H9 (cell line): Measurements from ENCODE around the gene TCERG1L. TPM values are rescaled to one million over a fixed set of nuclear protein-coding genes. Genes with fewer than 3 reads are reported as not detected.

ENCODE experiments used
- DNase-seq: peaks from one replicate; pipeline ENCODE4 v3.0.0-alpha.2; 2017
- H2AFZ ChIP-seq: one replicate; pipeline ENCODE4 v1.6.1; 2013; ENCODE audit warnings: mild to moderate bottlenecking, low read length, control low read depth, moderate library complexity
- H2AK5ac ChIP-seq: 2 replicates; pipeline ENCODE4 v1.6.1; 2013; ENCODE audit warnings: low read length, control low read depth, mixed read lengths; ENCODE audit not compliant: insufficient read length
- H2BK120ac ChIP-seq: one replicate; pipeline ENCODE4 v1.6.1; 2013; ENCODE audit warnings: low read depth, mild to moderate bottlenecking, low read length, control low read depth, inconsistent platforms; ENCODE audit not compliant: poor library complexity, severe bottlenecking
- H2BK12ac ChIP-seq: 2 replicates; pipeline ENCODE4 v1.6.1; 2013; ENCODE audit warnings: low read length, control low read depth, mixed read lengths, low read depth; ENCODE audit not compliant: insufficient read length
- H2BK15ac ChIP-seq: 2 replicates; pipeline ENCODE4 v1.6.1; 2013; ENCODE audit warnings: low read depth, low read length, control low read depth
- H2BK20ac ChIP-seq: one replicate; pipeline ENCODE4 v1.6.1; 2013; ENCODE audit warnings: low read depth, mild to moderate bottlenecking, low read length, control low read depth, inconsistent platforms; ENCODE audit not compliant: poor library complexity, severe bottlenecking
- H2BK5ac ChIP-seq: 2 replicates; pipeline ENCODE4 v1.6.1; 2013; ENCODE audit warnings: low read length, control low read depth, mixed read lengths; ENCODE audit not compliant: insufficient read length
- H3K14ac ChIP-seq: 2 replicates; pipeline ENCODE4 v1.6.1; 2013; ENCODE audit warnings: low read length, control low read depth; ENCODE audit not compliant: insufficient read depth
- H3K18ac ChIP-seq: 2 replicates; pipeline ENCODE4 v1.6.1; 2013; ENCODE audit warnings: low read depth, mild to moderate bottlenecking, mixed read lengths, low read length, control low read depth; ENCODE audit not compliant: insufficient read length
- H3K23ac ChIP-seq: 2 replicates; pipeline ENCODE4 v1.6.1; 2013; ENCODE audit warnings: low read length, control low read depth, mixed read lengths, low read depth; ENCODE audit not compliant: insufficient read length
- H3K23me2 ChIP-seq: 2 replicates; pipeline ENCODE4 v1.6.1; 2013; ENCODE audit warnings: low read depth, mild to moderate bottlenecking, mixed read lengths, low read length, control low read depth; ENCODE audit not compliant: insufficient read length, poor library complexity, severe bottlenecking
- H3K27ac ChIP-seq: 2 replicates; pipeline ENCODE4 v1.5.1; 2013; ENCODE audit warnings: low read length, control low read depth, mixed read lengths, low read depth; ENCODE audit not compliant: insufficient read length
- H3K27me3 ChIP-seq: 2 replicates; pipeline ENCODE4 v1.6.1; 2013; ENCODE audit warnings: low read length, control low read depth, inconsistent platforms; ENCODE audit not compliant: insufficient read depth
- H3K4ac ChIP-seq: 2 replicates; pipeline ENCODE4 v1.6.1; 2013; ENCODE audit warnings: low read depth, mild to moderate bottlenecking, control low read depth, inconsistent platforms, low read length, moderate library complexity
- H3K4me1 ChIP-seq: 2 replicates; pipeline ENCODE4 v1.6.1; 2013; ENCODE audit warnings: low read length, control low read depth, inconsistent platforms; ENCODE audit not compliant: insufficient read depth
- H3K4me2 ChIP-seq: 2 replicates; pipeline ENCODE4 v1.6.1; 2013; ENCODE audit warnings: low read length, control low read depth, mixed read lengths; ENCODE audit not compliant: insufficient read length, insufficient read depth
- H3K56ac ChIP-seq: 2 replicates; pipeline ENCODE4 v1.6.1; 2013; ENCODE audit warnings: low read depth, mild to moderate bottlenecking, mixed read lengths, low read length, control low read depth; ENCODE audit not compliant: insufficient read length
- H3K79me1 ChIP-seq: 2 replicates; pipeline ENCODE4 v1.6.1; 2013; ENCODE audit warnings: low read depth, mild to moderate bottlenecking, moderate library complexity, low read length, control low read depth, inconsistent platforms; ENCODE audit not compliant: insufficient read depth, poor library complexity, severe bottlenecking
- H3K79me2 ChIP-seq: 2 replicates; pipeline ENCODE4 v1.6.1; 2013; ENCODE audit warnings: low read length, control low read depth, inconsistent platforms; ENCODE audit not compliant: insufficient read depth
- H3K9ac ChIP-seq: 2 replicates; pipeline ENCODE4 v1.6.1; 2013; ENCODE audit warnings: low read length, control low read depth, mixed read lengths; ENCODE audit not compliant: insufficient read length; ENCODE audit errors: extremely low read depth
- H3K9me3 ChIP-seq: one replicate; pipeline ENCODE4 v1.6.1; 2013; ENCODE audit warnings: low read depth, low read length, inconsistent platforms; ENCODE audit not compliant: control insufficient read depth
- H3T11ph ChIP-seq: one replicate; pipeline ENCODE4 v1.6.1; 2013; ENCODE audit warnings: mild to moderate bottlenecking, low read length, control low read depth, inconsistent platforms
- H4K20me1 ChIP-seq: one replicate; pipeline ENCODE4 v1.6.1; 2013; ENCODE audit not compliant: control insufficient read depth, insufficient read length, insufficient read depth
- H4K5ac ChIP-seq: 2 replicates; pipeline ENCODE4 v1.6.1; 2013; ENCODE audit warnings: low read depth, mild to moderate bottlenecking, mixed read lengths, low read length, control low read depth; ENCODE audit not compliant: insufficient read length
- H4K8ac ChIP-seq: replicated peaks from 2 replicates; pipeline ENCODE4 v1.6.1; 2013; ENCODE audit warnings: low read length, control low read depth, mixed read lengths, low read depth; ENCODE audit not compliant: insufficient read length
- H4K91ac ChIP-seq: 2 replicates; pipeline ENCODE4 v1.6.1; 2013; ENCODE audit warnings: low read depth, mild to moderate bottlenecking, moderate library complexity, mixed read lengths, low read length, control low read depth; ENCODE audit not compliant: insufficient read length
- H3K27ac Mint-ChIP-seq, 3 experiments: 2 replicates in 2 of 3; 3 replicates in 1 of 3; pipeline ENCODE4 v1.8.0; 2020 to 2021; ENCODE audit warnings: mixed read lengths in 3 of 3, mild to moderate bottlenecking in 1 of 3, moderate library complexity in 1 of 3
- H3K27me3 Mint-ChIP-seq: 2 replicates; pipeline ENCODE4 v1.8.0; 2021; ENCODE audit warnings: low read depth, mild to moderate bottlenecking, moderate library complexity, mixed read lengths
- H3K36me3 Mint-ChIP-seq, 3 experiments: 2 replicates in 2 of 3; 3 replicates in 1 of 3; pipeline ENCODE4 v1.8.0; 2020 to 2021; ENCODE audit warnings: low read depth in 3 of 3, mixed read lengths in 3 of 3; ENCODE audit not compliant: insufficient read depth in 1 of 3
- H3K4me1 Mint-ChIP-seq, 2 experiments: 2 replicates each; pipeline ENCODE4 v1.8.0; 2020; ENCODE audit warnings: mixed read lengths in 2 of 2
- H3K4me3 Mint-ChIP-seq, 2 experiments: 2 replicates in 1 of 2; 3 replicates in 1 of 2; pipeline ENCODE4 v1.8.0; 2020 to 2021; ENCODE audit warnings: mild to moderate bottlenecking in 2 of 2, mixed read lengths in 2 of 2, moderate library complexity in 1 of 2
- H3K9me3 Mint-ChIP-seq, 2 experiments: 2 replicates in 1 of 2; 3 replicates in 1 of 2; pipeline ENCODE4 v1.8.0; 2020; ENCODE audit warnings: mild to moderate bottlenecking in 2 of 2, mixed read lengths in 2 of 2, moderate library complexity in 1 of 2
- CTCF ChIP-seq: fragments of 200-600 bp; sonication (generic); conservative IDR thresholded peaks from 3 replicates; pipeline ENCODE4 v1.8.0; 2021; ENCODE audit warnings: antibody characterized with exemption, mild to moderate bottlenecking
- WGBS: extraction: QIAGEN DNeasy Blood & Tissue Kit; methylation state at CpG from one replicate; pipeline ENCODE4 v1.1.7; 2013; ENCODE audit warnings: missing lambda C conversion rate, low lambda C conversion rate, mixed read lengths; ENCODE audit not compliant: insufficient read length; ENCODE audit errors: extremely low coverage; 5-methylcytosine and 5-hydroxymethylcytosine counted together
- total RNA-seq: library from RNA; stranded (reverse); gene quantifications from 2 replicates; pipeline ENCODE4 v1.2.1, GENCODE V29; 2021

TCERG1L gene
- total RNA-seq, 1 experiment from 2014 or later: 3.3 TPM

- Histone ChIP-seq H3K23me2 (no peaks in the 10 kb centered on the region), H4K5ac (no peak overlapping the region), H4K91ac (no peak overlapping the region), H3K56ac (no peak overlapping the region), H3K27ac (no peak overlapping the region), H3K18ac (no peak overlapping the region), H3K4me1 (no peaks in the 10 kb centered on the region; the same call in 1 of the 2 replicates), H3K4me2 (no peak overlapping the region), H2BK12ac (no peak overlapping the region), H3T11ph (no peak overlapping the region), H4K20me1 (no peaks in the 10 kb centered on the region), H3K23ac (no peak overlapping the region), H2AK5ac (no peak overlapping the region), H3K79me1 (no peaks in the 10 kb centered on the region), H2BK5ac (no peak overlapping the region), H3K79me2 (no peaks in the 10 kb centered on the region), H3K4ac (no peak overlapping the region), H2BK20ac (no peak overlapping the region), H3K27me3 (no peaks in the 10 kb centered on the region), H2BK15ac (no peak overlapping the region), H3K9me3 (no peaks in the 10 kb centered on the region), H2AFZ (no peak overlapping the region), H4K8ac (no peak overlapping the region), H3K9ac (no peak overlapping the region), H3K14ac (no peak overlapping the region), H2BK120ac (no peak overlapping the region)
- no peak for TF ChIP-seq CTCF
- 100% methylated on average over 3 of the region's 6 CpGs for WGBS
- H3K4me3 Mint-ChIP-seq: no peak overlapping the region
- DNase-seq: no peak
- no peak overlapping the region for H3K27ac Mint-ChIP-seq
- H3K36me3 Mint-ChIP-seq: no peaks in the 10 kb centered on the region
- H3K4me1 Mint-ChIP-seq: peaks cover 28 to 30% of the 10 kb centered on the region in 2 experiments
- no peaks in the 10 kb centered on the region; the same call in 1 of the 2 replicates for H3K27me3 Mint-ChIP-seq
- H3K9me3 Mint-ChIP-seq: no peaks in the 10 kb centered on the region
Measured at GRCh38 chr10:131247873-131248272, 63.6 kb downstream of the TCERG1L start.
